ENCODE measurements around the gene HDGFL1.

HDGFL1 gene

DNA sequence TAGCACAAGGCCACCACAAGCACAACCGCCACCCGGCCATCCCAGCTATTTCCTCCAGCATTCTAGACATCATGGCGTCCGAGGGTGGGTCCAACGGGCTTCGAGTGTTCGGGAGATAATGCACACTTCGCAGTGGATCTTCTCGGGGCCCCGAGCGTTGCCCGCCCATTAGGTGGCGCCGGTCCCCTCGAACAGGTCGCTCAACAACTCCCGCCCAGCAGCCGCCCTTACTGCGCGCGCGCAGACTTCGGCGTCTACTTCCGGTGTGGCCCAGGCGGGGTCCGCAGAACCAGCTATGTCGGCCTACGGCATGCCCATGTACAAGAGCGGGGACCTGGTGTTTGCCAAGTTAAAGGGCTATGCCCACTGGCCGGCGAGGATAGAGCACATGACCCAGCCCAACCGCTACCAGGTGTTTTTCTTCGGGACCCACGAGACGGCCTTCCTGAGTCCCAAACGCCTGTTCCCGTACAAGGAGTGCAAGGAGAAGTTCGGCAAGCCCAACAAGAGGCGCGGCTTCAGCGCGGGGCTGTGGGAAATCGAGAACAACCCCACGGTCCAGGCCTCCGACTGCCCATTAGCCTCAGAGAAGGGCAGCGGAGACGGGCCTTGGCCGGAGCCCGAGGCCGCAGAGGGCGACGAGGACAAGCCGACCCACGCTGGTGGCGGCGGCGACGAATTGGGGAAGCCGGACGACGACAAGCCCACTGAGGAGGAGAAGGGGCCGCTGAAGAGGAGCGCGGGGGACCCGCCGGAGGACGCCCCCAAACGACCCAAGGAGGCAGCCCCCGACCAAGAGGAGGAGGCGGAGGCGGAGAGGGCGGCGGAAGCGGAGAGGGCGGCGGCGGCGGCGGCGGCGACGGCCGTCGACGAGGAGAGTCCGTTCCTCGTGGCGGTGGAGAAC is at the start of gene HDGFL1:
Gene HDGFL1 (plus strand): TSS at position 286 of the 904 bp plus-strand sequence. CDS start 10 bp downstream, at position 296.
- peaks cover 4% of the 10 kb centered on the region for H3K9me3 Mint-ChIP-seq
- H3K36me3 Mint-ChIP-seq (ENCODE audit: low read depth): no peaks in the 10 kb centered on the region
- H3K27ac Mint-ChIP-seq: no peak within 1 kb of the TSS
- H3K4me3 Mint-ChIP-seq: no peak within 1 kb of the TSS
- no peaks in the 10 kb centered on the region for H3K27me3 Mint-ChIP-seq
- DNase-seq: no peak
- H3K4me1 Mint-ChIP-seq (ENCODE audit: low read depth): no peaks in the 10 kb centered on the region

DNA sequence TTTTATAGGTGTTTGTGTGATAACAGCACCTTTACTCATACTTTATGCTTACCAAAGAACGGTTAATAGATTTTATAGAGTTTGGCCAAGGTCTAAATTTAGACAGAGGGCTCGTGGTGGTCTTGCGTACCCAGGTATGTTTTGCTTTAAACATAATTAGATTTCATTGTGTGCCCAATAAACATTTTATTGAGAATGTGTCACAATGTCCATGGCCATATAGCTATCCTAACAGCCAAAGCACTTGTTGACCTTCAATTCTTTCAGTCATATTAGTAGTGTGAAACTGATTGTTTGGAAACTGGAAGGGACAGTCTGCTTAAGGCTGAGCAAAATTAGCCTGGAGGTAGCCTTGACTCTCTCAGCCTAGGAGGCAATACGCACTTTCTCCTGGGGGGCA is 48.3 kb upstream of the HDGFL1 start:
- Mint-ChIP-seq H3K9me3 (peaks cover 5% of the 10 kb centered on the region), H3K27ac (no peak overlapping the region), H3K4me3 (no peak overlapping the region), H3K27me3 (no peaks in the 10 kb centered on the region), H3K36me3 (ENCODE audit: low read depth) (no peaks in the 10 kb centered on the region), H3K4me1 (ENCODE audit: low read depth) (no peaks in the 10 kb centered on the region)
- DNase-seq: no peak

DNA sequence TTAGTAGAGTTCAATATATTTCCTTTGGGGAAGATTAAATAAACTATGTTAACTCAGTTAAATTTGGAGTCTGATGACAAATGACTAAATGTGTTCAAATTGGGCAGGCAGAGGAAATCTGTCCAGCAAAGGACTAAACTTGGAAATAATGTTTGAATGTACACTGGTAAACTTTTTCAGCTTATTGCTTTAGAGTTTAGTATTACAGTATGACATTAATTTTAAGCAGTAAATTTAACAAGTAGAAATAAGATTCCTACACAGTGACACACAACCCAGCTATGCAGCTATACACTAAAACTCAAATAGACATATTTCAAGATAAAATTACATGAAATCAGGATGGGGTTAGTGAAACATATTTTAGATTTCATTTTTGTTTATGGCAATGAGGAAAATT is 42.6 kb upstream of the HDGFL1 start:
- Mint-ChIP-seq H3K27ac (no peak overlapping the region), H3K27me3 (no peaks in the 10 kb centered on the region), H3K9me3 (peaks cover 5% of the 10 kb centered on the region), H3K36me3 (ENCODE audit: low read depth) (no peaks in the 10 kb centered on the region), H3K4me3 (no peak overlapping the region), H3K4me1 (ENCODE audit: low read depth) (no peaks in the 10 kb centered on the region)
- DNase-seq: no peak

DNA sequence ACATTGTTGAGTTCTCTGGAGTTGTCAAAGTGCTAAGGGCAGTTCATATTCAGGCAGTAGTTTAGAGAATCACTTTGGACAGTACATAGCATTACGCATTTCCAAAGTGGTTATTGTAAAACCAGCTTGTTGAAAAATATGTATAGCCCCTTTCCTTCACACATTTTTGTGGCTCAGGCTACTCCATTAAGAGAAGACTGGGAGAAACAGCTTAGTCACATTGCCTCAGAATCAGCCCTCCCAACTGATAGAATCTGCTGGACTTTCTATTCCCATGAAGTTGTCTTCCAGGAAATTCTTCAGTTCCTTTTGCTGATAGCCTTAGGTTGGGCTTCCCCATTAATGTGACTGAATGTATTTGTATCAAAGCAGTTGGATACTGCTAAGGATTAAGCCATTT is 39.5 kb upstream of the HDGFL1 start:
- Mint-ChIP-seq H3K27me3 (no peaks in the 10 kb centered on the region), H3K9me3 (peaks cover 3% of the 10 kb centered on the region), H3K36me3 (ENCODE audit: low read depth) (no peaks in the 10 kb centered on the region), H3K27ac (no peak overlapping the region), H3K4me1 (ENCODE audit: low read depth) (no peaks in the 10 kb centered on the region), H3K4me3 (no peak overlapping the region)
- DNase-seq: no peak

DNA sequence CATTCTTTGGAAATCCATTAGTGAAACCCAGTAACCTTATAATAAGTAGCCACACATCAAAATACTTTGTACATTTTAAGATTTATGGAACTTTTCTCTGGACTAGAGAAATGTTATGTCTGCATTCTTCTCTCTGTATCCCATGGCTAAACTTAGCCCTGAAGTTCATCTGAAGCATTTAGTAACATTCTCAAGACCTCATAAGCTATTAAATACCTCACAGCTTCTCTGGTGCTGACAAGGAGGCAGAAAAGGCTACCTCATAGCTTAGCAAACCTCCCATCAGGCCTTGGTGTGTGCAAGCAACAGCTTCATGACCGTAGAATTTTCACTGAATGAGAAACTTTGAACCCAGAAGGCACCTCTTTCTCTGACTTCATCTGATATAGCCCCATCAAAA is 38.9 kb upstream of the HDGFL1 start:
- Mint-ChIP-seq H3K27ac (no peak overlapping the region), H3K4me1 (ENCODE audit: low read depth) (no peaks in the 10 kb centered on the region), H3K36me3 (ENCODE audit: low read depth) (no peaks in the 10 kb centered on the region), H3K4me3 (no peak overlapping the region), H3K27me3 (no peaks in the 10 kb centered on the region), H3K9me3 (peaks cover 8% of the 10 kb centered on the region)
- DNase-seq: no peak

DNA sequence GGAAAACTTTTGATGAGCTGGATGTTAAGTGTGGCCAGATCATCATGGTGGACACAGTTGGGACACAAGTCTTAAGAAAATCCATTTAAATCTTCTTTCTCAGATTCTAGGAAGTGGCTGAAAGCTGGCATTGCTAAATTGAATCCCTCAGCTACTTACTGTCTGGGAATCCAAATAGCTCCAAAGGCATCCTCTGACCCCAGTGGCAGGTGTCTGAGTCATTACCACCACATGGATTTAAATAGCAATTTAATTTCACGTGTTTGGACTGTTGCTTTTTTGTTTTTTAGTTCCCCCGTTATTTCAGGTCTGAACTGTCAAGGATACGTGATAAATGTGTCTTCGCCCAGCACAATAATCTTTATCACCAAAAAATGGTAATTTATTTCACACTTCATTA is 33.2 kb upstream of the HDGFL1 start:
- peaks cover 12% of the 10 kb centered on the region for H3K9me3 Mint-ChIP-seq
- H3K4me3 Mint-ChIP-seq: no peak overlapping the region
- no peak overlapping the region for H3K27ac Mint-ChIP-seq
- no peak for DNase-seq
- no peaks in the 10 kb centered on the region for H3K27me3 Mint-ChIP-seq
- H3K36me3 Mint-ChIP-seq (ENCODE audit: low read depth): no peaks in the 10 kb centered on the region
- H3K4me1 Mint-ChIP-seq (ENCODE audit: low read depth): no peaks in the 10 kb centered on the region

DNA sequence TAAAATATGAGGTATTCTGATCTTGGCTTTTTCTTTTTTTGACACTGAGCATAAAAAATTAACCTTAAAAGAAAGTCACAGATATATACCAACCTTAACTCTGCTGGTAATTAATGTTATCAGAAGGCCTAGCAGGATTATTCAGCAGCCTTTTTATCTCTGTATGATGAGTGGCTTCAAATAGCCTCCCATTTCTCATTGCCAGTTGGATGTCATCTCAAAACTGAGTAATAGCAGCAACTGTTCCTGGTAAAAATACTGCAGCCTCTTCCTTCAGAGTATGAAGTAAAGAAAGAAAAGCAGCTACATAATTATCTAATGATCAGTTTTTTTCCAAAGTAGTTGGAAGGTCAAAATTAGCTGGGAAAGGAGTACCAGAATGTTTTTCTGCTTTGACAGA is 24.9 kb upstream of the HDGFL1 start:
- DNase-seq: no peak
- no peaks in the 10 kb centered on the region for H3K4me1 Mint-ChIP-seq (ENCODE audit: low read depth)
- no peak overlapping the region for H3K27ac Mint-ChIP-seq
- H3K9me3 Mint-ChIP-seq: no peaks in the 10 kb centered on the region
- H3K4me3 Mint-ChIP-seq: no peak overlapping the region
- no peaks in the 10 kb centered on the region for H3K27me3 Mint-ChIP-seq
- H3K36me3 Mint-ChIP-seq (ENCODE audit: low read depth): no peaks in the 10 kb centered on the region

DNA sequence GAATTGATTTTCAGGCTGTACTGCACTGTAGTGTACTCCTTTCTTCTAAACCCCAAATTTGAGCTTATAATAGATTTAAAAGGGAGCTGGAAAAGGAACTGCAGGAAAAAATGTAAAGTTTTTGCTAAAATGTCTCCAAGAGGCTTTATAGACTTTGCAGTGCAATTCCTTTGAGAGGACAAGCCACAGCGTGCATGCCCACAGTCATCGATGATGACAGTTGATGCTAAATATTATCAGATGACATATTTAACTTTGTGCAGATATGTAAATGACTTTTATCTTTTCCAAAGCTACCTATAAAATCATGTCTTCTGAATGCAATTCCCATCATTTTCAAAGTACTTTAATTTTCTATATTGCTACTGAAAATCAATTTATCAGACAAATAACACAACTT is 24.3 kb upstream of the HDGFL1 start:
- H3K4me1 Mint-ChIP-seq (ENCODE audit: low read depth): no peaks in the 10 kb centered on the region
- H3K36me3 Mint-ChIP-seq (ENCODE audit: low read depth): no peaks in the 10 kb centered on the region
- H3K9me3 Mint-ChIP-seq: no peaks in the 10 kb centered on the region
- no peaks in the 10 kb centered on the region for H3K27me3 Mint-ChIP-seq
- no peak overlapping the region for H3K27ac Mint-ChIP-seq
- no peak for DNase-seq
- H3K4me3 Mint-ChIP-seq: no peak overlapping the region

DNA sequence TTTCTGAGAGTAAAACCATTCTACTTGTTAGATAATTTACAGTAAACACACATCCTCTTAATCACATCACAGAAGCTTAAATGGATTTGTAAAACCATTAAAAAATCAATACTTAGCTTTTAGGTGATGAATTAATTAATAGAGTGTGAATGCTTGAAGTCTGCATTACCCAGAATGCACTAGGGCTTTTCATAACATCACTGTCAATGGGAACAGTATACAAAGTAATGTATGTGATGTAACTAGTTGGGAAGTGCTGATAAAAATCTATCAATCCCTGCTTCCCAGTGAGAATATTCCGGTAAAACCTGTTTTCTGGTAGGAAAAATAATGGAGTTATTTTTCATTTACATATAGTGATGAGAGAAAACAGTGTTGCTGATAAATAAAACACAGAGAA is 23.1 kb upstream of the HDGFL1 start:
- H3K9me3 Mint-ChIP-seq: no peaks in the 10 kb centered on the region
- H3K4me3 Mint-ChIP-seq: no peak overlapping the region
- no peak for DNase-seq
- H3K4me1 Mint-ChIP-seq (ENCODE audit: low read depth): no peaks in the 10 kb centered on the region
- H3K36me3 Mint-ChIP-seq (ENCODE audit: low read depth): no peaks in the 10 kb centered on the region
- H3K27me3 Mint-ChIP-seq: no peaks in the 10 kb centered on the region
- H3K27ac Mint-ChIP-seq: no peak overlapping the region

DNA sequence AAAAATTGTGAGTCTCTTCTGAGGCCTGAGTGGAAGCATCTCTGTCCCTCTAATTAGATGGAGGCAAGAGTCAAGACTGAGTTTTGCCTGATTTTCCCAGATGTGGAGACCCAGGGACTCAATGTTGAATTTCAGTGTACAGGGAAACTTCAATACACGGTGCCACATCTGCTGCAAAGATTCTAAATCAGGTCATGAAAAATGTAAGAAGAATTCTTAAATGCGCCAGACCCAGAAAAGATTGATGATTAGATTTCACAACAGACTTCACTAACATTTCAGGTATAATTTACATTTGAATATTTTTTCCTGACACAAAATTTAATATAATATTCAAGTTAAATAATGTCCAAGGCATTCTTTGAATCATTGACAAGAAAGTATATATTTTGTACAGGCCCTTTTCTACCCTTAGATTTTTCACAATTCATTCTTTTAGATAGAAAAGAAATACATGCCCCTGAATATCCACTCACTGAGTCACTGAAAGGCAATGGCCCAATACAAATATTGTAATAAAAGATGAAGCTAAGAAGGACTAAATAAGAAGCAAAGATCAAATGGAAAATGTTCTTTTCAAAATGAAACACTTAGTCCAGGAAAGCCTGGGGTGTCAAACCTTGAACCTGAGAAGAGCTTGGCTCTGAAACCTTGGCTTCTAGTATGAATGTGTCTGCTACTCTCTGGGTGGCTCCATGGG is 18.2 kb upstream of the HDGFL1 start:
- Mint-ChIP-seq H3K9me3 (no peaks in the 10 kb centered on the region), H3K27me3 (no peaks in the 10 kb centered on the region), H3K27ac (no peak overlapping the region), H3K4me3 (no peak overlapping the region), H3K36me3 (ENCODE audit: low read depth) (no peaks in the 10 kb centered on the region), H3K4me1 (ENCODE audit: low read depth) (no peaks in the 10 kb centered on the region)
- no peak for DNase-seq

DNA sequence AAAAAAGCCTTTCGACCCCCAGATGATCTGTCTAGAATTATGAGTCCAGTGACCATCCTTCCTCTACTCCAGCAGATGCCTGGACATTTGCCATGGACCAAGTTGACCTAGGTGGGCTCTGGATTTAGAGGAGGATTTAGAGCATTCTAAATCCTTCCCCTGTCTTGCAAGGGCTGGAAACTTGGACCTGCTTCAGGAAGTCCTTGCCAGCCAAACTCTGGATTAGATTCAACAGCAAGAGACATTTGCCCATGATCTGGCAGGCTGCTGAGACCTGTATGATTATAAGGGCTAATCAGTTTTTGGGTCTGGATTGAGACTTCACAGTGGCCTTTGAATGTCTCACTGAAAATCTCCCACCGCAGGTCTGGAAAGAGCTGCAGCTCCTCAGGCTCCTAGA is 13.1 kb upstream of the HDGFL1 start:
- Mint-ChIP-seq H3K27me3 (no peaks in the 10 kb centered on the region), H3K4me1 (ENCODE audit: low read depth) (no peaks in the 10 kb centered on the region), H3K27ac (no peak overlapping the region)

DNA sequence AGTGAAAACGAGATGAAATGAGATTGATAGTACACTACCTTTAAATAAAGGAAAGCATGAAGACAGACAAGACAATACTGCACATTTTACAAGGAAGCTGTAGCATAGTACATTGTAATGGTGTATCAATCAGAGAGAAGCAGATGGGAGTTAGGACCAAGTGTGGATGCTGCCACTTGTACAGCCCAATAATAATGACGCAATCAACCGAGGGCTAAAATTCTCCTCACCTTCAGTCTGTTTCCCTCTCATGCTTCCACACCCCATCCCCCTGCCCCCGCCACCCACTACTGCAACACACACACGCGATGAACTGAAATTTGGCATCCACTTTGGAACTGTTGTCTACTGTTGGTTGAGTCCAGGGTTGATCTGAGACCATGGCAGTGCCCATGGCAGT is 12.4 kb upstream of the HDGFL1 start:
- no peak overlapping the region for H3K27ac Mint-ChIP-seq
- no peaks in the 10 kb centered on the region for H3K36me3 Mint-ChIP-seq (ENCODE audit: low read depth)
- no peaks in the 10 kb centered on the region for H3K9me3 Mint-ChIP-seq

More for the DNA sequence above, 13.1 kb upstream of the HDGFL1 start:
- Mint-ChIP-seq H3K9me3 (no peaks in the 10 kb centered on the region), H3K4me3 (no peak overlapping the region), H3K36me3 (ENCODE audit: low read depth) (no peaks in the 10 kb centered on the region)
- no peak for DNase-seq

DNA sequence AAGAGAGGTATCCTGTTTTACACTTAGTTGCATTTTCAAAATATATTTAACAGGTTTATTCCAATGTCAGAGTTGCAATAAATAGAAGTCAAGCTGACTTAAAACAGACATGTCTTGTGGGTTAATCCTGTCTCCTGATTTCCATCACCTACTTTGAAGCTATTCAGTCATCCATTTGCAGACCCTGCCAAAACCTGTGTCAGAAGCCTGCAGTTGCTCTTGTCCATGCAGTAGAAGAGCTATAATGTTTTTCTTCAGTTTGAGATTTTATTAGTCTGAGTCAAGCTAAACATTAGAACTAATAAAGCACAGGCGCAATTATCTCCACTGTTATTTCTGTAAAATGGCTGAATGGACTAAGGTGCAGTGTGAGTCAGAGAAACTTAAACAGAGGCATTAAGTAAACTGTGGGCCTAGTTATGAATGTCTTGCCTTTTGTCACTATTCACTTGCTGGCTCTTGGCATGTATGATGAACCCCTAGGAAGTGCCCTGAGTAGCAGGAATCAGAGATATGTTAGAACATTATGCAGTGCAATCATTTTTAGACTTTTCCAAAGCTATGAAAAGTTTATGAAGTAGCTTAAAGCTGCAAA is 11.0 kb upstream of the HDGFL1 start:
- Mint-ChIP-seq H3K4me1 (ENCODE audit: low read depth) (no peaks in the 10 kb centered on the region), H3K27ac (no peak overlapping the region), H3K36me3 (ENCODE audit: low read depth) (no peaks in the 10 kb centered on the region), H3K4me3 (no peak overlapping the region), H3K9me3 (no peaks in the 10 kb centered on the region), H3K27me3 (no peaks in the 10 kb centered on the region)
- DNase-seq: no peak

More for the DNA sequence above, 12.4 kb upstream of the HDGFL1 start:
- Mint-ChIP-seq H3K27me3 (no peaks in the 10 kb centered on the region), H3K4me1 (ENCODE audit: low read depth) (no peaks in the 10 kb centered on the region), H3K4me3 (no peak overlapping the region)
- DNase-seq: no peak

DNA sequence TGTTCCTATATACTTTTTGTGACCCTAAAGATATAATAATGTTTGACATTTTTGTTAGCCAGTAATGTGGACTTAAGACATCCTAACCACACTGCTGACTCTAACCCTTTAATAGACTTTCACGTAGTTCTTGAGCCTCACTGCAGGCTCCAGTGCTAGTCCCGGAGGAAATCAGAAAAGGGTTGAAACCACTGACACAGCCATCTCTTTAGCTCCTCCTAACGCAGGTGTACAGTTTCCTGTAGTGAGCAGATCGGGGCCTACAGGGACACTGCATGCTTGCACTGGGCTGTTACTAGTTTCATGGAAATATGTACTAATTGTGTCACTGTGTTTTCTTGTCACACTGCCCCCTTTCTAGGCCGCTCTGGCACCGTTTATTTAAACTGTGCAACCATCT is 512 bp upstream of the HDGFL1 start:
- H3K36me3 Mint-ChIP-seq (ENCODE audit: low read depth): no peaks in the 10 kb centered on the region
- H3K9me3 Mint-ChIP-seq: peaks cover 4% of the 10 kb centered on the region
- H3K4me1 Mint-ChIP-seq (ENCODE audit: low read depth): no peaks in the 10 kb centered on the region
- H3K27me3 Mint-ChIP-seq: no peaks in the 10 kb centered on the region
- no peak overlapping the region for H3K4me3 Mint-ChIP-seq
- no peak for DNase-seq
- no peak overlapping the region for H3K27ac Mint-ChIP-seq

DNA sequence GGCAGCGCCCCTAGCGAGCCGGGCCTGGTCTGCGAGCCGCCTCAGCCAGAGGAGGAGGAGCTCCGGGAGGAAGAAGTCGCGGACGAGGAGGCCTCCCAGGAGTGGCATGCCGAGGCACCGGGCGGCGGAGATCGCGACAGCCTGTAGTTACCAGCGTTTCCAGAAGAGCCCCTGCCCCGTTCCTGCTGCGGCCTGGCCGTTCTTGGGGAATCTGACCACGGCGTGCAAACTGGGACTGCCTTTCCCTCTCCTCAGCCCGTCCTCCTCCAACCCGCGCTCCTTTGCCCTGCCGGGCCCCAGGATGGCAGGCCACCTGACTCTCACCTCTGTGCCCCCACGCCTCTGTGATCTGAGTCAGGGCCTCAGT is 802 bp downstream of the HDGFL1 start:
- Mint-ChIP-seq H3K4me1 (ENCODE audit: low read depth) (no peaks in the 10 kb centered on the region), H3K36me3 (ENCODE audit: low read depth) (no peaks in the 10 kb centered on the region), H3K4me3 (no peak overlapping the region), H3K27me3 (no peaks in the 10 kb centered on the region), H3K27ac (no peak overlapping the region), H3K9me3 (peaks cover 4% of the 10 kb centered on the region)
- DNase-seq: no peak

All from activated T-cell treated with anti-CD3 and anti-CD28 coated beads, Interleukin-2, amount 50 U/mL, for 24 hours (primary cell).